ENCODE results near the gene PIGW. TPM values are rescaled to one million over a fixed set of nuclear protein-coding genes. Genes with fewer than 3 reads are reported as not detected.

PIGW gene
- total and polyA plus RNA-seq, 12 donors: 1.7 to 14.6 (median 4.6) TPM

DNA sequence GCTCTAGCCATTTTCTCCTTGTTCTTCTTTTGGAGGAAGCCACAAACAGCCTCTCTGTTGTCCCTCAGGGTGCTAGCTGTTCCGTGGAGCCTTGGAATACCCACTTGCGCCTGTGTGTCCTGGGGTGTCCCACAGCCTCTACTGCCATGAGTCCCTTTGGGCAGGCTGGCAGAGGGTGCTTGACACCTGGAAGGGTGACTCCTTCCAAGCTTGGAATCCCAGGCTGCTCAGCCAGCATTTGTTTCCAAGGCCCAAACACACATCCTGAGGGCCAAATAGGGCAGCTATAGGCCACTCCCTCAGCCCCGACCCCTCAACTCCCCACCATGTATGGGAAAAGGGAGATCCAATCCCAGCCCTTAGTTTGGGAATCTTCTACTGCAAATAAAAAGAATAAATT lies 33.4 kb upstream of the PIGW start:
- Histone ChIP-seq H3K4me3 (no peak overlapping the region), H3K36me3 (replicated peaks in 1 of 2) (peaks cover 0 to 40% of the 10 kb centered on the region in 2 donors), H3K4me1 (replicated peaks in 1 of 2) (no peaks in the 10 kb centered on the region), H3K27ac (no peak overlapping the region), H3K9me3 (replicated peaks in 1 of 3) (no peaks in the 10 kb centered on the region), H3K27me3 (no peaks in the 10 kb centered on the region)
- DNase-seq: peak in 1 of 7 donors; percentile 23
- TF ChIP-seq POLR2A (IDR thresholded peaks at IDR 0.05) (no peak), CTCF (IDR thresholded peaks at IDR 0.05) (no peak)
- intact Hi-C loops (cut with DNase I): no loop called here
- 94 to 100% (median 98%) methylated on average over 1 to 3 of the region's 3 CpGs for WGBS, 4 donors

- H3K9me3 ChIP-seq (replicated peaks in 1 of 3): no peaks in the 10 kb centered on the region
- intact Hi-C loops (cut with DNase I): no loop called here
- H3K27ac ChIP-seq: no peak overlapping the region
- no peak overlapping the region for H3K4me3 ChIP-seq
- H3K27me3 ChIP-seq: no peaks in the 10 kb centered on the region
- 84 to 92% (median 88%) methylated on average over 6 of the region's 6 CpGs for WGBS, 4 donors
- TF ChIP-seq CTCF (IDR thresholded peaks at IDR 0.05) (no peak), POLR2A (IDR thresholded peaks at IDR 0.05) (no peak)
- H3K36me3 ChIP-seq (replicated peaks in 1 of 2): peaks cover 0 to 36% of the 10 kb centered on the region in 2 donors
- DNase-seq: no peak
- H3K4me1 ChIP-seq (replicated peaks in 1 of 2): no peaks in the 10 kb centered on the region
Observed at GRCh38 chr17:36501963-36502362, 32.8 kb upstream of the PIGW start.

DNA sequence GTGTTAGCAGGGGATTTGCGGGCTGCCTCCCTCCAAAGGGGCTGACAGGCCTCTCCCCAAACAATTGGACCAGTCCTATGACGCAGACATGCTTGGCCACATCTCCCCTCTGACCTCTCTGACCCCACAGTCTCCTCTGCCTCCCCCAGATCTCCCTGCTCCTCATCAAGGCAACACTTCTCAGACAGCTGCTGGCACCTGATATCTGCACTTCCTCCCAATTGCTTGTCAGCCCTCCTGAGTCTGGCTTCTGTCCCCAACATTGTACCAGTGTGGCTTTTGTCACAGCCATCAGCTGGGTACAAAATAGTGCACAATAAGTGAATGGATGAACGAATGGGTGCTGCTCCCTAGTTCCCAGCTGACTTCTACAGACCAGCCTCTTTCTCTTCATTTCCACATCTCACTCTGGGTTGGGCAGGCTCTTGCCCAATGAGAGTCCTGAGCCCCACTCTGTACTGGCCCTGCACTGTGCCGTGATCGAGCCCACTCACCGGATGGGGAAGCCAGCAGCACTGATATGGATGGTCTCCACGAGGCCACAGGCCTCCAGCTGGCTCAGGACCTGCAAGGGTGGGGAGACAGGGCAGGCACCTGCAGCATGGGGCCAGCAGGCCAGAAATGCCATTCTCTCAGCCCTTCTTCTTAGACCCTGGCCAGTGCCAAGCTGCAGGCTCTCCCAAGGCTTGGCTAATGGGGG lies 31.2 kb upstream of the PIGW start:
- no peak for DNase-seq

GRCh38 chr17:36504156-36504545 lies 30.6 kb upstream of the PIGW start:
- Histone ChIP-seq H3K27me3 (no peaks in the 10 kb centered on the region), H3K27ac (no peak overlapping the region), H3K4me3 (no peak overlapping the region), H3K4me1 (replicated peaks in 1 of 2) (no peaks in the 10 kb centered on the region), H3K36me3 (replicated peaks in 1 of 2) (peaks cover 0 to 16% of the 10 kb centered on the region in 2 donors), H3K9me3 (replicated peaks in 1 of 3) (no peaks in the 10 kb centered on the region)
- DNase-seq: no peak
- intact Hi-C loops (cut with DNase I): no loop called here
- WGBS, 4 donors: 98 to 100% (median 99%) methylated on average over 1 to 5 of the region's 5 CpGs
- TF ChIP-seq POLR2A (IDR thresholded peaks at IDR 0.05) (no peak), CTCF (IDR thresholded peaks at IDR 0.05) (no peak)

More for the DNA sequence above, 31.2 kb upstream of the PIGW start:
- Histone ChIP-seq H3K4me3 (no peak overlapping the region), H3K27ac (no peak overlapping the region), H3K9me3 (replicated peaks in 1 of 3) (no peaks in the 10 kb centered on the region), H3K27me3 (no peaks in the 10 kb centered on the region), H3K4me1 (replicated peaks in 1 of 2) (no peaks in the 10 kb centered on the region), H3K36me3 (replicated peaks in 1 of 2) (peaks cover 0 to 21% of the 10 kb centered on the region in 2 donors)
- WGBS, 4 donors: 85 to 96% (median 92%) methylated on average over 4 to 7 of the region's 7 CpGs
- intact Hi-C loops (cut with DNase I): no loop called here
- TF ChIP-seq CTCF (IDR thresholded peaks at IDR 0.05) (no peak), POLR2A (IDR thresholded peaks at IDR 0.05) (no peak)
